Ovary (tissue), 9 donors: ENCODE measurements around the gene S100A13. TPM values are rescaled to one million over a fixed set of nuclear protein-coding genes. Genes with fewer than 3 reads are reported as not detected.

Experiments
- DNase-seq, 5 donors: peaks; one replicate each; pipeline ENCODE4 v3.0.0-alpha.2; 2019 to 2020
- H3K27ac ChIP-seq, 2 donors: fragments of 200-600 bp; one replicate each; pipeline versions ENCODE4 v1.5.1 to v1.8.0; 2019 to 2022
- H3K27me3 ChIP-seq: fragments of 200-600 bp; one replicate; pipeline ENCODE4 v1.8.0; 2022
- H3K36me3 ChIP-seq: fragments of 200-600 bp; sonication (generic); one replicate; pipeline ENCODE4 v1.5.1; 2019
- H3K4me1 ChIP-seq: one replicate; pipeline ENCODE4 v1.8.1; 2013; ENCODE audit warnings: mild to moderate bottlenecking, moderate library complexity; ENCODE audit not compliant: insufficient read depth
- H3K4me3 ChIP-seq: fragments of 200-600 bp; sonication (generic); one replicate; pipeline ENCODE4 v1.5.1; 2017
- H3K9me3 ChIP-seq, 2 donors: fragments of 200-600 bp in 1 of 2; sonication (generic) in 1 of 2; one replicate each; pipeline versions ENCODE4 v1.5.1 to v1.8.1; 2013 to 2019; ENCODE audit warnings: mild to moderate bottlenecking in 1 of 2, moderate library complexity in 1 of 2
- CTCF ChIP-seq, 3 donors: fragments of 450-650 bp in 2 of 3; fragments of 200-600 bp in 1 of 3; IDR thresholded peaks; one replicate each; pipeline versions ENCODE4 v1.5.1 to v1.8.0; 2016 to 2022; ENCODE audit warnings: antibody characterized with exemption in 3 of 3, mild to moderate bottlenecking in 1 of 3
- EP300 ChIP-seq: sonication (generic); formaldehyde crosslinking; IDR thresholded peaks from one replicate; pipeline ENCODE4 v1.6.1; 2017; ENCODE audit warnings: antibody characterized with exemption
- POLR2A ChIP-seq: fragments of 450-650 bp; IDR thresholded peaks from one replicate; pipeline ENCODE4 v1.6.1; 2017; ENCODE audit warnings: antibody characterized with exemption, mild to moderate bottlenecking, moderate library complexity
- WGBS, 3 donors: extraction: QIAGEN DNeasy Blood & Tissue Kit in 1 of 3; methylation state at CpG; one replicate each; pipeline versions ENCODE4 v1.1.5 to v1.1.7; 2013 to 2017; 5-methylcytosine and 5-hydroxymethylcytosine counted together
- intact Hi-C, 4 donors: fragments of 100-400 bp; cut with DNase I; formaldehyde crosslinking; loops; one replicate each; pipeline versions ENCODE4 v1.11.0 to v1.15.1; 2022 to 2023
- polyA plus RNA-seq, 2 donors: library from polyadenylated mRNA; stranded (reverse); fragments of 200-250 nt in 1 of 2; fragments of 350-450 nt in 1 of 2; fragmentation: Illumina TruSeq in 1 of 2; extraction: RNeasy Lipid Tissue Mini Kit (QIAGEN cat#74804) in 1 of 2; gene quantifications; one replicate each; pipeline ENCODE4 v1.2.3, GENCODE V29; 2013 to 2014
- total RNA-seq, 7 donors: library from RNA; depleted of rRNA in 2 of 7; stranded (reverse); fragments of >200 nt in 2 of 7; fragmentation: NEBNext Ultra II Directional in 3 of 7; extraction: Animal tissue kit (Norgen Biotek cat#: 25700) in 3 of 7; gene quantifications; one replicate each; pipeline versions ENCODE4 v1.1.0 to v1.2.4, GENCODE V29; 2016 to 2023
- donor health status: DM: no; HTN: no; CAD: no; lungs with moderate emphysema.
- donor health status: DM: no; HTN: no; CAD: no.
- donor health status: Bipolar disorder and iron deficiency.
- donor health status: DM: yes; HTN: yes; CAD: no.
- donor health status: DM: no; HTN: no; CAD: no.
- donor health status: DM: yes; HTN: yes; CAD: no.

S100A13 gene
- total and polyA plus RNA-seq, 9 donors = 73.2 to 560 (median 125) TPM

GRCh38 chr1:153635872-153636271, 8.6 kb upstream of the S100A13 start:
- Histone ChIP-seq H3K9me3 (no peaks in the 10 kb centered on the region), H3K36me3 (no peaks in the 10 kb centered on the region), H3K27me3 (no peaks in the 10 kb centered on the region), H3K27ac (peak overlapping the region in 1 of 2 donors; percentile 98), H3K4me1 (peaks cover 11% of the 10 kb centered on the region), H3K4me3 (peak overlapping the region; percentile 95)
- TF ChIP-seq CTCF (IDR thresholded peaks at IDR 0.05) = no peak
- TF ChIP-seq EP300 = no peak
- TF ChIP-seq POLR2A = no peak
- DNase-seq = no peak
- 68 to 84% (median 76%) methylated on average over 7 of the region's 7 CpGs for WGBS, 3 donors
- intact Hi-C loops = loop anchor here in 1 of 4 donors (10.0 kb wide), 1 partner anchor 121 kb away; no protein-coding TSS in a partner anchor

- WGBS, 3 donors = 1 to 2% (median 1%) methylated on average over 63 to 65 of the region's 65 CpGs
- H3K36me3 ChIP-seq = no peaks in the 10 kb centered on the region
- peak within 1 kb of the TSS; percentile 95 for H3K4me3 ChIP-seq
- peak within 1 kb of the TSS; percentile 97 to 98 for H3K27ac ChIP-seq
- no peaks in the 10 kb centered on the region for H3K9me3 ChIP-seq
- DNase-seq = peak; percentile 98 to 99 (median 99)
- intact Hi-C loops = loop anchor here in 1 of 4 donors (10.0 kb wide), 1 partner anchor 119 kb away; no protein-coding TSS in a partner anchor
- H3K27me3 ChIP-seq = no peaks in the 10 kb centered on the region
- peaks cover 11% of the 10 kb centered on the region for H3K4me1 ChIP-seq
- TF ChIP-seq EP300 (no peak), CTCF (IDR thresholded peaks at IDR 0.05) (peak in 1 of 3 donors; percentile 44), POLR2A (peak; percentile 89)
These were observed 6.7 kb upstream of the S100A13 start, which contains the start of gene CHTOP for GRCh38 chr1:153633754-153634665. Gene CHTOP (plus strand): TSS chr1:153634066. CDS start chr1:153636589, 2,523 bp downstream.

- intact Hi-C loops = loop anchor here in 1 of 4 donors (10.0 kb wide), 1 partner anchor 118 kb away; no protein-coding TSS in a partner anchor
- Histone ChIP-seq H3K4me3 (peak overlapping the region; percentile 33), H3K27me3 (no peaks in the 10 kb centered on the region), H3K9me3 (no peaks in the 10 kb centered on the region), H3K4me1 (peaks cover 11% of the 10 kb centered on the region), H3K36me3 (no peaks in the 10 kb centered on the region), H3K27ac (peak overlapping the region in 1 of 2 donors; percentile 98)
- peak in 1 of 5 donors; percentile 62 for DNase-seq
- WGBS, 3 donors = 28 to 34% (median 34%) methylated on average over 18 of the region's 18 CpGs
- TF ChIP-seq CTCF (IDR thresholded peaks at IDR 0.05) = peak in 1 of 3 donors; percentile 14
- TF ChIP-seq POLR2A = no peak
- no peak for TF ChIP-seq EP300
These were observed 6.0 kb upstream of the S100A13 start for GRCh38 chr1:153633161-153633753.
